GM18519 (cell line): ENCODE measurements around the gene BCAS4.
"Not testable (repeated sequence)": the region's sequence is repeated elsewhere in the genome, so short reads cannot be mapped to it uniquely, and the experiment has no call there.

Experiments
- ATAC-seq: cut with Tn5 transposase; IDR thresholded peaks from one replicate; pipeline ENCODE4 v1.9.1; 2021; ENCODE audit warnings: mild to moderate bottlenecking, moderate library complexity; ENCODE audit not compliant: unreplicated experiment, low FRiP score

Gene BCAS4

DNA sequence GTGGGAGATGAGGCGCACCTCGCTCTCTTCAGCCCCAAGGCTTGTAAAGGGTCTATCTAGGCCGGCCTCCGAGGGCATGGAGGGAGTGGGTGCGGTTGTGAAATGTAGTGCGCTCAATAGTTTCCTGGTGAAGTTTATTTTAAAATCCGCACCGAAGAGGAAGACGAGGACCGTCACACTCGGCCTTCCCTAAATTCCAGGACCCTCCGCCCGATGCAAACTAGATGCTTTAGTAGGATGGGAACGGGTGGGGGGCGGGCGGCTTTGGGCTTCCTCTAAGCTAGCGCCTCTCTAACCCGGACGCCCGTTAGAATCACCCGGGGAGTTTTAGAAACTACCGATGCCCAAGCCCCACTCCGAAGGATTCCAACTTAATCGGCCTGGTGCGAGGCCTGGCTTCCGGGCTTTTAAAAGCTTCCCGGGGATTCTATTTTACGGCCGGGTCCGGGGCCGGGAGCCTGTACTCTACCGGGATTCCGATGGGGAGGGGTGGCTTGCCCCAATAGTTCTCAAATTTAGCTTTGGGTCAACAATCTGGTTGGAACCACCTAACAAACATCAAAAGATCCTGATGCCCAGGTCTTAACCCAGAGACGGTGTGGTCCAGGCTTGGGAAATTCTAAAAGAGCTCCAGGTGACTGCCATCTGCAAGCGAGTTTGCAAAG is 548 bp upstream of the BCAS4 start:
- no peak for ATAC-seq

- ATAC-seq, result no peak
Measured at GRCh38 chr20:50797142-50797541, 2.3 kb downstream of the BCAS4 start.

DNA sequence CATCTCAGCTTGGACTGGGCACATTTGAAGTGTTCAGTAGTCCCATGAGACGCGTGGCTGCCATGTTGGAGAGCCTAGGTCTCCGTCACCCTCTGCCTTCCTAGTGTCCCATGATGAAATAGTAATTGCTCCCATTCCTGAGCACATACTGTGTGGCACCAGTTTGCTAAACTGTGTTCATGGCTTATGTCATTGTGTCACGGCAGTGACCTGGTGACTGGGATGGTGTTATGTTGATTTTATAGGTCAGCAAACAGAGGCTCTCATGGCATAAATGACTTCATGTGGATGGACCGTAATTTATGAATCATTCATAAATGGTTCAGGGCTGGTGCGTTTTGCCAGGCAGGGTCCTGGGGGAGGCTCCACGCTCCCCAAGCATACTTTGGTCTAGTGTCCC is 3.8 kb downstream of the BCAS4 start:
- no peak for ATAC-seq

DNA sequence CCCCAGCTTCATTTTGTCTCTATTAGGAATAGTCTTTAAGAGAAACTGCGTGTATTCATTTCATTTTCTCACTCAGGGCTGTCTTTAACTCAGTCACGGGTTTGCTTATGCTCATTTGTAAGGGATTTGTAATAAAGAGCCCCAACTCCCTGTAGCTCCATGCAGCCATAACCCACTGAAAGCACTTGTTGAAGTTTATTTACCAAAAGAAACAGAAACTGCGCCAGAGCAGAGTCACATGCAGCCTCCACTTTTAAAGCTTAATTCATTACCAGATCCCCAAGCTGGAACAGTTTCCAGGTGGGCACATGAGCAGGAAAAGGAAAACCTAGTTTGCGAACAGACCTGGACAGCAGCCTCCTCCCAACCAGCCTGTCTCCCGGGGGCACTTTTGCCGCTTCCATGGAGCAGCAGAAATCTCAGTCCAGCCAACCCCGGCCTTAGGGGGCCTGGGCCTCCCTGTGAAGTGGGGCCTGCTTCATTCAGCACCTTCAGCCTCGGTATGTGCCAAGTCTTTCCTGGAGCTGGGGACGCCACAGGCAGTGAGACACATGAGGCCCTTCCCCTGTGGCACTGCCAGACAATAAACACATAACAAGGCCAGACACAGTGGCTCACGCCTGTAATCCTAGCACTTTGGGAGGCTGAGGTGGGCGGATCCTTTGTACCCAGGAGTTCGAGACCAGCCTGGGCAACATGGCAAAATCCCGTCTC is 4.5 kb downstream of the BCAS4 start:
- ATAC-seq, result no peak

DNA sequence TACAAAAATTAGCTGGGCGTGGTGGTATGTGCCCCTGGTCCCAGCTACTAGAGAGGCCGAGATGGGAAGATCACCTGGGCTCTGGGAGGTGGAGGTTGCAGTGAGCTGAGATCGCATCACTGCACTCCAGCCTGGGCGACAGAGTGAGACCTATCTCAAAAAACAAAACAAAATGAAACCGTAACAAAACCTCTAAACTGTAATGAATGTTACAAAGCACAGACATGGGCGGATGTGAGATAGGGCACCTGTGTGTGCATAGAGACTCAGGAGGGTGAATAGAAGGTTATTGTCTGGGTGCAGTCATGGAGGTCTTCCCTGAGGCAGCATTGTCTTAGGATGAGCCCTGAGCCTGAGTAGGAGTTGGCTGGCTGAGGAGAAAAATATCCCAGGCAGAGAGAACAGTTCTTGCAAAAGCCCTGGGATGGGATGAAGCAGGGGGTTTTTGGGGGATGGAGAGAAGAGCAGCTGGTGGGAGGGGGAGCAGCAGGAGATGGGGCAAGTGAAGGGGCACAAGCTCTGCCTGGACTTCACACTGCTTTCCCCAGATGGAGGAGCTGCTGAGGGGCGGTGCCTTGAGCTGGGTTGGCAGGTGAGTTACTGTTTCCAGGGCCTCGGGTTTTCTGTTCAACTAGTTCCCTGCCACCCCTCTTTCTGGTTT is 5.2 kb downstream of the BCAS4 start:
- ATAC-seq, result peak; percentile 50

- ATAC-seq, result not testable (repeated sequence)
Measured at GRCh38 chr20:50800986-50801746, 6.3 kb downstream of the BCAS4 start.

DNA sequence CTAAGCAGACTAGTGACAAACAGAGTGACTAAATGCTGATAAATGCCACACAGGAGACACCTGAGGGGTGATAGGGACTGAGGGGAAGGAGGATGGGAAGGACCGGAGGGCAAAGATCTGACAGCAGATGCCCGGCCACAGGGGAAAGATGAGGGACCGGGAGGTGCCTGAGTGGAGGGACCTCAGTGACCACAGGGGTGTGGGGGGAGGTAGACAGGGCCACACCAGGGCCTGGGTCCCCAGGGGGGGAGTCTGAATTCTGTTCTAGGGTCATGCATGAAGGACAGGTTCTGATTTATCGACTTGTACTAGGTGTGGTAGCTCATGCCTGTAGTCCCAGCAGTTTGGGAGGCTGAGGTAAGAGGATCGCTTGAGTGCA is 6.9 kb downstream of the BCAS4 start:
- no peak for ATAC-seq

- ATAC-seq, result no peak
Measured at GRCh38 chr20:50802289-50802688, 7.4 kb downstream of the BCAS4 start.

DNA sequence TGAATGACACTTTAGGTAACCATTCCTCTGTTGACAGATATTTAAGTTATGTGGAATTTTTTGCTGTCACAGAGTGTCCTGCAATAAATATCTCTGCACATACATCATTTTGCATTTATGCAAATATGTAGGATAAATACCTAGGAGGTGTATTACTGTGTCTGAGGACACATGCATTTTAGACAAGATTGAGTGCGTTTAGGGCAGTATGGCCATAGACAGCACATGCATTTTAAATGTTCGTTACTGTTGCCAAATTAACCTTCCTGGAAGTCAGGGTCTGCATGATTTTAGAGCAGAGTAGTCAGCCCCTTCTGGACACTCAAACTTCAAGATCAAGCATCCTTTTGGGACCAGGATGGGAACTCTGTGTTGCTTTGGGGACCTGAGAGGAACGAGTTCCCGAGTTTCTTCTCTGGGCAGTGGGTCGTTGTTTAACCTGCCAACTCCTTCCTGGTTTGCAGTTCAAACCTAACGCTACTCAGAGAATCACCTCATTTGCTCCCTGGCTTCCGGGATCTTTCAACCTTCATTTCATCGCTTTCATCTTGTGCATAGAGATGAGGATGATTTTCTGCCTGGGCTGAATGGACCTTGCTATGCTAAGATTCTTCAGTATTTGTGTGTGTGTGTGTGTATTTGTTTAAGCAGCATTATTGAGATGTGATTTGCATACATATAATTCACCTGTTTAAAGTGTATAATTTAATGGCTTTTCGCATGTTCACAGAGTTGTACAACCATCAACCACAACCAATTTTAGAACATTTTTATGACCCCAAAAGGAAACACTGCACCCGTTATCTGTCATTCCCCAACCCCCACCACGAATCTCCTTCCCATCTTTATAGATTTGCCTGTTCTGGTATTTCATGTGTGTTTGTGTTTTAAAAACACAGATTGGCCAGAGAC is 9.8 kb downstream of the BCAS4 start:
- no peak for ATAC-seq

GRCh38 chr20:50805349-50805684 is 10.5 kb downstream of the BCAS4 start:
- ATAC-seq, result no peak

GRCh38 chr20:50806126-50806768 is 11.4 kb downstream of the BCAS4 start:
- no peak for ATAC-seq

DNA sequence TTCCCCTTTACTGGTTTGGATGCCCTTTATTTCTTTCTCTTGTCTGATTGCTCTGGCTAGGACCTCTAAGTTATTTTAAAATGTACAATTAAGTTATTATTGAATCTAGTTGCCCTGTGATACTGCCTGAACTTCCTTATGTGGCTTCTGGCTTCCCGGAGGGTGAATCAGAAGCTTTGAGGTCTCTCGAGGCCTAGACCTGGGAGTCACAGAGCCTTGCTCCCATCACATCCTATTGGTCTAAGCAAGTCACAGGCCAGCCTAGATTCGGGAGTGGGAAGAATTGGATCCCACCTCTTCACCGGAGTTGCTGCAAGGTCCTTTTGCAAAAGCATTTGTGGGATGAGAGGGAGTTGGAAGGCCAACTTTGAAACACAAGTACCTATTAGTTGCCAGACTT is 15.2 kb downstream of the BCAS4 start:
- no peak for ATAC-seq

GRCh38 chr20:50810842-50811241 is 16.0 kb downstream of the BCAS4 start:
- ATAC-seq, result no peak

- ATAC-seq, result no peak
Measured at GRCh38 chr20:50813101-50813643, 18.3 kb downstream of the BCAS4 start.

DNA sequence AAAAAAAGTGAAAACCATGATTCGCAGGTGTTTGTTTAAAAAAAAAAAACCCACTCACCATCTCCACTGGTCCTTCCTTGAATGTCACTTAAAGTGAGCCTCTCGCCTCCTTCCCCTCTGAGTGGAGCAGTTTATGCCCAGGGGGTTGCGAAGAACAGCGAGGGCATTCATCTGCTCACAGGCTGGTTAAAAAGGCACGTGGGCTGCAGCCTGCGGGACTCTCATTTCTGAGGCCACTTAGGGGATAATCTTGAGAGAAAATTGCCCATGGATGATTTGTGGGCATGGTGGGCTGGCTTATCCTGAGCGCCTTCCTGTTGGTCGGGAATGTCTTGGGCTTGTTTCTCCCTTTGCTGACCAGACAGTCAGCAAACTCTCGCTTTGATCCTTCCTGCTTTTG is 18.9 kb downstream of the BCAS4 start:
- no peak for ATAC-seq

DNA sequence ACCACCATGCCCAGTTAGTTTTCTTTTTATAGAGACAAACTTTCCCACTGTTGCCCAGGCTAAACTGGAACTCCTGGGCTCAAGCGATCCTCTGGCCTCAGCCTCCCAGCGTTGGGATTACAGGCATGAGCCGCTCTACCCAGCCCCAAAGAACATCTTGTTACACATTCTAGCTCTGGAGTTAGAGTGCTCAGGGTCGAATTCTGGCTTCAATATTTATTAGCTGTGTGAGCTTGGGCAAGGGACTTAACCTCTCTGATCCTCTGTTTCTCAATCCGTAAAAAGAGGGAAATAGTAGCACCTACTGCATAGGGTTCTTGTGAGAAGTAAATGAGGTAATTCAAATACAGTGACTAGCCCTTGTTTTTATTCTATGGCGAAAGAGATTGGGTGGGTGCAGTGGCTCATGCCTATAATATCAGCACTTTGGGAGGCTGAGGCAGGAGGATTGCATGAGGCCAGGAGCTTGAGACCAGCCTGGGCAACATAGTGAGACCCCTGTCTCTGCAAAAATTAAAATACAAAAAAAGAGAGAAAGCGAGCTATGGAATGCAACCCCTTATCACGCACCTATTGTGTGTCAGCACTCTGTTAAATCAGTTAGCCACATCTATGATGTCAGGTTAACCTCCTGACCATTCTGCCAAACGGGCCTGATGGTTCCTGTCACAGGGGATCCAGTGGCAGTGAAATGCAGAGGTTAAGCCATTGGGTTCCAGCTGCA is 19.7 kb downstream of the BCAS4 start:
- ATAC-seq, result no peak

GRCh38 chr20:50815162-50815989 is 20.5 kb downstream of the BCAS4 start:
- ATAC-seq, result peak; percentile 29

DNA sequence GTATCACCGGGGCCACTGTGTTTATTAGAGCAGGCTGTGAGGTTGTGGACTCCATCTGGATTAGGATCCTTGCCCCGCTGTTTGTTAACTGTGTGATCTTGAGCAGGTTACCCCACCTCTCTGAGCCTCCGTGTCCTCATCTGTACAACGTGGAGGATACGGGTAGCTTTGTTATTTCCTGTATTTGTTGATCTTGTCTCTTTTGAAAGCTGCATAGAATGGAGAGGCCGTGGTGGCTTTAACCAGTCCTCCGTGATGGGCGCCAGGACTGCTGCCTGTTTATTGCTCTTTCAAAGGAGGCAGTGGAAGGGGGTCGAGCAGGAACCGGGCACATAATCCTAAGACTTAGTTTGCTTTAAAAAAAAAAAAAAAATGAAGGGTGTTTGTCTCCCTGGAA is 22.9 kb downstream of the BCAS4 start:
- ATAC-seq, result no peak
